ENCODE data around the gene PLK3.
"Not testable (repeated sequence)": the region's sequence is repeated elsewhere in the genome, so short reads cannot be mapped to it uniquely, and the experiment has no call there.

GRCh38 chr1:44815926-44816325 is 15.7 kb downstream of the PLK3 start:
- TF ChIP-seq CTCF, POLR2A (IDR thresholded peaks at IDR 0.05): not testable (repeated sequence)

Data from uterus (tissue), 2 donors.